ENCODE measurements around the gene CD80. TPM values are rescaled to one million over a fixed set of nuclear protein-coding genes. Genes with fewer than 3 reads are reported as not detected.

Gene CD80
- total and polyA plus RNA-seq, 2 of the 8 experiments (the other 6 are each of a cell fraction or from before 2014, with no cell fraction given): 0.11 TPM; not detected in 1

DNA sequence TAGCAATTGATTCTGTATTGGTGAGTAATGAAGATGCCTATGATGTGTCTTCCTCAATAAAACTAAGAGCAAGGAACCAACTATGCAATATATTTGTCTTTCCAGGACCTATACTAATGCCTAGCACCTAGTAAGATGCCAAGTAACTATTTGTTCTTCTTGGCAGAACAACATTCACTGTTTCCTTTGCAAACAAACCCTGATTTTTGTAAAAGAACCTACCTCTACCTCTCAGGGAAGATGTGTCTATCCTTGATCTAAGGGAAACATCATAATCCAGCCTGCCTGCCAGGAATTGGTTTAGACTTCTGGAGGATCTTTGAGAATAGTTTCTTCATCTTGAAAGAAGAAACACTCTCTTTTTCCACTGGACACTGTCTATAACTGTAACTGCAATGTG lies 16.1 kb upstream of the CD80 start:
- Histone ChIP-seq H3K36me3 (ENCODE audit: control insufficient read depth in 2 of 4, insufficient read depth in 4 of 4, low read length in 3 of 4) (no peaks in the 10 kb centered on the region), H2BK12ac (ENCODE audit: low read depth, low read length) (no peak overlapping the region), H2AFZ (ENCODE audit: low read length) (no peak overlapping the region), H2BK5ac (ENCODE audit: low read depth, low read length) (no peak overlapping the region), H3K79me2 (ENCODE audit: control insufficient read depth in 1 of 2, insufficient read depth in 2 of 2, low read length in 2 of 2) (no peaks in the 10 kb centered on the region), H4K20me1 (replicated peaks in 1 of 2; ENCODE audit: control insufficient read depth in 1 of 2, insufficient read depth in 2 of 2, low read length in 2 of 2) (no peaks in the 10 kb centered on the region), H3K79me1 (ENCODE audit: low read depth, low read length) (no peaks in the 10 kb centered on the region), H3K9me3 (ENCODE audit: insufficient read depth in 2 of 2, low read depth in 1 of 2, low read length in 1 of 2) (no peaks in the 10 kb centered on the region), H3K4ac (replicated peaks; ENCODE audit: insufficient read length, low read depth, low read length) (no peak overlapping the region), H3K9ac (replicated peaks in 1 of 4; ENCODE audit: extremely low read depth in 1 of 4, low read depth in 3 of 4, low read length in 3 of 4) (no peak overlapping the region), H3K56ac (replicated peaks; ENCODE audit: insufficient read length, low read depth, low read length) (no peak overlapping the region), H3K27ac (ENCODE audit: low read depth, low read length) (no peak overlapping the region), H3K4me2 (ENCODE audit: insufficient read depth in 1 of 2, low read depth in 2 of 2, low read length in 2 of 2) (no peak overlapping the region), H3K4me3 (ENCODE audit: extremely low read depth in 1 of 4, insufficient read depth in 2 of 4, low read depth in 3 of 4, low read length in 4 of 4) (no peak overlapping the region), H4K8ac (ENCODE audit: extremely low read depth, insufficient read depth, low read length) (no peak overlapping the region), H2BK20ac (ENCODE audit: low read length) (no peak overlapping the region), H3K14ac (ENCODE audit: insufficient read length) (no peak overlapping the region), H4K91ac (replicated peaks; ENCODE audit: insufficient read length, low read length) (no peak overlapping the region), H4K5ac (ENCODE audit: insufficient read length, low read depth, low read length) (no peak overlapping the region), H2AK5ac (ENCODE audit: low read depth, low read length) (no peak overlapping the region), H2BK120ac (replicated peaks; ENCODE audit: low read depth, low read length) (no peak overlapping the region), H3K18ac (ENCODE audit: extremely low read depth, low read length) (no peak overlapping the region), H3K27me3 (replicated peaks in 1 of 4; ENCODE audit: control insufficient read depth in 3 of 4, extremely low read depth in 1 of 4, insufficient read depth in 3 of 4, low read length in 3 of 4) (peaks cover 0 to 9% (median 6%) of the 10 kb centered on the region in 4 experiments; a peak in 4 of 7 replicates), H2BK15ac (ENCODE audit: low read length) (no peak overlapping the region), H3K23me2 (ENCODE audit: low read depth, low read length) (peaks cover 9% of the 10 kb centered on the region), H3K23ac (ENCODE audit: insufficient read length) (no peak overlapping the region), H3K4me1 (replicated peaks in 1 of 4; ENCODE audit: control insufficient read depth in 3 of 4, insufficient read depth in 4 of 4, low read length in 3 of 4) (peaks cover 0 to 4% (median 3%) of the 10 kb centered on the region in 4 experiments; a peak in 4 of 7 replicates)
- ChIA-PET POLR2A (ENCODE audit: partially characterized antibody) (interaction anchor here (1.6 kb wide), 1 partner anchor 88 kb away, joined by 3 read pairs; no protein-coding TSS in a partner anchor), CTCF (ENCODE audit: partially characterized antibody) (no interaction called here)
- no peak for DNase-seq (ENCODE audit: low read depth in 1 of 2, low spot score in 2 of 2)
- no peak for FAIRE-seq
- TF ChIP-seq POLR2AphosphoS5 (IDR thresholded peaks at IDR 0.05; ENCODE audit: low read depth, low read length) (no peak), POLR2A (IDR thresholded peaks at IDR 0.05; ENCODE audit: control extremely low read depth in 1 of 2, low read depth in 2 of 2, low read length in 2 of 2) (no peak), JUN (IDR thresholded peaks at IDR 0.05; ENCODE audit: low read depth, low read length) (no peak), SIX5 (IDR thresholded peaks at IDR 0.05; ENCODE audit: low read depth, low read length) (no peak), BRCA1 (IDR thresholded peaks at IDR 0.05; ENCODE audit: low read depth, low read length) (no peak), TBP (IDR thresholded peaks at IDR 0.05; ENCODE audit: low read depth, low read length) (no peak), BACH1 (IDR thresholded peaks at IDR 0.05; ENCODE audit: low read length) (no peak), RBBP5 (IDR thresholded peaks at IDR 0.05; ENCODE audit: borderline replicate concordance, low read depth, low read length) (no peak), ZNF274 (IDR thresholded peaks at IDR 0.05; ENCODE audit: borderline replicate concordance, extremely low read depth, low read length) (no peak), SRF (IDR thresholded peaks at IDR 0.05; ENCODE audit: low read depth, low read length) (no peak), CBX8 (IDR thresholded peaks at IDR 0.05; ENCODE audit: borderline replicate concordance, low read depth, low read length) (no peak), CBX5 (IDR thresholded peaks at IDR 0.05; ENCODE audit: low read depth, low read length) (no peak), HDAC2 (IDR thresholded peaks at IDR 0.05; ENCODE audit: borderline replicate concordance in 1 of 2, low read depth in 2 of 2, low read length in 2 of 2) (no peak)
- TF ChIP-seq, protein P1, sequence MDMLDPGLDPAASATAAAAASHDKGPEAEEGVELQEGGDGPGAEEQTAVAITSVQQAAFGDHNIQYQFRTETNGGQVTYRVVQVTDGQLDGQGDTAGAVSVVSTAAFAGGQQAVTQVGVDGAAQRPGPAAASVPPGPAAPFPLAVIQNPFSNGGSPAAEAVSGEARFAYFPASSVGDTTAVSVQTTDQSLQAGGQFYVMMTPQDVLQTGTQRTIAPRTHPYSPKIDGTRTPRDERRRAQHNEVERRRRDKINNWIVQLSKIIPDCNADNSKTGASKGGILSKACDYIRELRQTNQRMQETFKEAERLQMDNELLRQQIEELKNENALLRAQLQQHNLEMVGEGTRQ (IDR thresholded peaks at IDR 0.05; ENCODE audit: low read length): no peak
- TF ChIP-seq, protein P2, sequence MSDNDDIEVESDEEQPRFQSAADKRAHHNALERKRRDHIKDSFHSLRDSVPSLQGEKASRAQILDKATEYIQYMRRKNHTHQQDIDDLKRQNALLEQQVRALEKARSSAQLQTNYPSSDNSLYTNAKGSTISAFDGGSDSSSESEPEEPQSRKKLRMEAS (IDR thresholded peaks at IDR 0.05): no peak
